Cortex of kidney (tissue), 1 donor: Measurements from ENCODE around the gene TMEM62.
"Not testable (repeated sequence)": the region's sequence is repeated elsewhere in the genome, so short reads cannot be mapped to it uniquely, and the experiment has no call there.

ENCODE experiments used
- DNase-seq: peaks from one replicate; lab custom pipeline; 2025; lab: John Stamatoyannopoulos, UW

TMEM62 gene

DNA sequence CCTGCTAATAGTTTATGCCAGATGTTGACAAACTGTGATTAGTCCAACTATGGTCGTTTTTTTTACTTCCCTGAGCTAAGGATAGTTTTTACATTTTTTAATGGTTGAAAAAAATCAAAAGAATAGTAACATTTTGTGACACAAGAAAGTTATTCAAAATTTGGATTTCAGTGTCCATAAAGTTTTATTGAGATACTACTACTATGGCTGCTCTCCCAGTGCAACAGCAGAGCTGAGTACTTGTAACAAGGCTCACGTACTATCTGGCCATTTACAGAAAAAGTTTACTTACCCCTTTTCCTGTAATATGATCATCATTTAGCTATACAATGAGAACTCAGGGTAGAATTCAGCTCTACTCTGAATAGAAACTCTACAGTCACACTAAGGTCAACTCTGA, 11.5 kb upstream of the TMEM62 start:
- DNase-seq = no peak

DNA sequence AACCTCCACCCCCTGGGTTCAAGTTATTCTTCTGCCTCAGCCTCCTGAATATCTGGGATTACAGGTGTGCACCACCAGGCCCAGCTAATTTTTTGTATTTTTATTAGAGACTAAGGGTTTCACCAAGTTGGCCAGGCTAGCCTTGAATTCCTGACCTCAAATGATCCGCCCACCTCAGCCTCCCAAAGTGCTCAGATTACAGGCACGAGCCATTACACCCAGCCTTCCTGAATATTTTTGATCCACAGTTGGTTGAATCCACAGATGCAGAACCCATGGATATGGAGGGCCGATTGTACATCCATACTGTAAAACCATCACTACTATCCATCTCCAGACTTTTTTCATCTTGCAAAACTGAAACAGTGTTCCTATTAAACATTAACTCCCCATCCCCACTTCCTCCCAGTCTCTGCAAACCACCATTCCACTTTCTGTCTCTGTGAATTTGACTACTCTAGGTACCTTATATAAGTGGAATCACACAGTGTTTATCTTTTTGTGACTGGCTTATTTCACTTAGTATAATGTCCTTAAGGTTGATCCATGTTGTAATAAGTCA, 8.2 kb upstream of the TMEM62 start:
- DNase-seq = no peak

DNA sequence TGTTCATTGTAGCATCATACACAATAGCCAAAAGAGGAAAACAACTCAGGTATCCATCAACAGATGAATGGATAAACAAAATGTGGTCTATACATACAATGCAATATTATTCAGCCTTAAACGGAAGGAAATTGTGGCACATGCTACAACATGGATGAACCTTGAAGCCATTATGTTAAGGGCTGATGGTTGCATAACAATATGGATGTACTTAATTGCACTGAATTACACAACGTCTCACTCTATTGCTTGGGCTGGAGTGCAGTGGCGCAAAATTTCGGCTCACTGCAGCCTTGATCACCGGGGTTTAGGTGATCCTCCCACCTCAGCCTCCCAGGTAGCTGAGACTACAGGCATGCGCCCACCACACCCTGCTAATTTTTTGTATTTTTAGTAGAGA, 7.0 kb upstream of the TMEM62 start:
- no peak for DNase-seq

DNA sequence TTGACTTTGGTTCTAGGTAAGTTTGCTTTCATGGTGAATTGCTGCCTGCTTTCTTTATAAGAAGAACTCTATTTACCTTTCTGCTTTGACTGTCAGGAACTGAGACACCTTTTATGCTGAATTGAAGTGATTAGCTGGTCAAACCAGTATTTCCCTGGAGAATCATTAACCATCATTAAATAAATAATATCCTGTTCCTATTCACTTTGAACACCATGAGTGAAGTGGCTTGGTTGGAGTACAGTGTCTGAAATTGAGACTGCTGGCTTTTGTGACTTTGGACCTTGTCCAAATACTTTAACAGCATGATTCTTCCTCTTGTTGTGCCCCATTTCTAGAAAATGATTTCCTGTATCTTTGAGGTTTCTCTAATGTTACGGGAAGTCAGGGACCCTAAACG, 5.6 kb upstream of the TMEM62 start:
- no peak for DNase-seq

DNA sequence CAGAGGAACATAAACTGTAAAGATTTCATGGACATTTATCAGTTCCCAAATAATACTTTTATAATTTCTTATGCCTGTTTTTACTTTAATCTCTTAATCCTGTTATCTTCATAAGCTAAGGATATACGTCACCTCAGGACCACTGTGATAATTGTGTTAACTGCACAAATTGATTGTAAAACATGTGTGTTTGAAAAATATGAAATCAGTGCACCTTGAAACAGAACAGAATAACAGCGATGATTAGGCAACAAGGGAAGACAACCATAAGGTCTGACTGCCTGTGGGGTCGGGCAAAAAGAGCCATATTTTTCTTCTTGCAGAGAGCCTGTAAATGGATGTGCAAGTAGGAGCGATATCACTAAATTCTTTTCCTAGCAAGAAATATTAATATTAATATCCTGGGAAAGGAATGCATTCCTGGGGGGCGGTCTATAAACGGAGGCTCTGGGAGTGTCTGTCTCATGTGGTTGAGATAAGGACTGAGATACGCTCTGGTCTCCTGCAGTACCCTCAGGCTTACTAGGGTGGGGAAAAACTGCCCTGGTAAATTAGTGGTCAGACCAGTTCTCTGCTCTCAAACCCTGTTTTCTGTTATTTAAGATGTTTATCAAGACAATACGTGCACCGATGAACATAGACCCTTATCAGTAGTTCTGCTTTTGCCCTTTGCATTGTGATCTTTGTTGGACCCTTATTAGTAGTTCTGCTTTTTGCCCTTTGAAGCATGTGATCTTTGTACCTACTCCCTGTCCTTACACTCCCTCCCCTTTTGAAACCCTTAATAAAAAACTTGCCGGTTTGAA, 5.0 kb upstream of the TMEM62 start:
- not testable (repeated sequence) for DNase-seq

DNA sequence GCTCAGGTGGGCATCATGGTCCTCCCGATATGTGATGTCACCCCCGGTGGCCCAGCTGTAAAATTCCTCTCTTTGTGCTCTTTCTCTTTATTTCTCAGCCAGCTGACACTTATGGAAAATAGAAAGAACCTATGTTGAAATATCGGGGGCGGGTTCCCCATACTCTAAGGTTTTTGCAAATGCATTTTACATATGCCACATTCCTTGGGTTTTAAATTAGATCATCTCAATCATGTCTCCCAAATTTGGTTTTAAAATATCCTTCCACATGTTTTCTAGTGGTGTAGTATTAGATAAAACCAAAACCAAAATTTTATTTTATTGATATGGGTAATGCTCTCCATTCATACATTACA, 4.4 kb upstream of the TMEM62 start:
- no peak for DNase-seq

DNA sequence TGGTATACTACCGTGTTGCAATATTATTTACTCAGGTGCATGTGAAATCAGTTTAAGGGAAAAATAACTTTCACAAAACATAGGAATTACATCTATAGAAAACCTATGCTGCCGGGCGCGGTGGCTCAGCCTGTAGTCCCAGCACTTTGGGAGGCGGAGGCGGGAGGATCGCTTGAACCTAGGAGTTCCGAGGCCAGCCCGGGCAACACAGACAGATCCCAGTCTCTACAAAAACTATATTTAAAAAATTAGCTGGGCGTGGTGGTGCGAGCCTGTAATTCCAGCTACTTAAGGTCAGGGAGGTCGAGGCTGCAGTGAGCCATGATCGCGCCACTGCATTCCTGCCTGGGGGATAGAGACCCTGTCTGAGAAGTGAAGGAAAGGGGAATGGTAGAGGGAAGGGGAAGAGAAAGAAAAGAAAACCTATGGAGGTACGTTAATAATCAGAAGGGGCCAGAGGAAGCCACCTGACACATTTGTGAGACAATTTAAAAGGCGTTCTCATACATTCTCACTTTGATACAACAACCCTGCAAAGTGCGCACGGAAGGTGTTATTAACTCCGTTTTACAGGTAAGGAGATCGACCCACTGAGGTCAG, 456 bp upstream of the TMEM62 start:
- no peak for DNase-seq

DNA sequence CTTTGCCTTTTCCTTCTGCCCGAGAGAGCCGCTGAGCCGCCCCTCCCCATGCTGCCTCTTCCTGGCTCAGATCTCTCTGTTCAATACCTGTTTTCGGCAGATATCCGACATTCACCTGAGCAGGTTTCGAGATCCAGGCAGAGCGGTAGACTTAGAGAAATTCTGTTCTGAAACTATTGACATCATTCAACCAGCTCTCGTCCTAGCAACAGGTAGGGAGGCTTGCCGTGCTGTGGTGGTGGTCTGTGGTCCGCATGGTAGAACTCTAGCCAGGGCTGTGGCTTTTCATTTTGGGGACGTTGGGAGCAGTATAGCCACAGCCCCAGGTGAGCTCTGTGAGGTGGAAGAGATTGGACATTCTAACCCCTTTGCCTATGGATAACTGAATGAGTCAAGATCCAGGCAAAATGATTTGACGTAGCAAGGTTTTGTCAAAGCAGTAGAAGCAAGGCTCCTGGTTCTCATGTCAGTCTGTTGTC, 810 bp downstream of the TMEM62 start:
- no peak for DNase-seq

DNA sequence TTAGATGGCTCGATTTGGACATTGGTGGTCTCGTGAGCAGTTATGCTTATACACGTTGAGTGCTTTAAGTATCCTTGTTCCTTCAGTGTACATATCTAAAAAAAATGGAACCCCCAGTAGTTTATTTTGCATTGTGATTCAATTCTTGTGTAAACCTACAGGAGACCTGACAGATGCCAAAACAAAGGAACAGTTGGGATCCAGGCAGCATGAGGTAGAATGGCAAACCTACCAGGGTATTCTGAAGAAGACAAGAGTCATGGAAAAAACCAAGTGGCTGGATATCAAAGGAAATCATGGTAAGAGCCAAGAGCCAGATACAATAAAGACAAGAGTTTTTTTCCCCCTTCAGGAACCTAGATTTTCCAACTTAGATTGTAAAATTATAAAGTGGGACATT, 2.0 kb downstream of the TMEM62 start:
- DNase-seq = no peak

DNA sequence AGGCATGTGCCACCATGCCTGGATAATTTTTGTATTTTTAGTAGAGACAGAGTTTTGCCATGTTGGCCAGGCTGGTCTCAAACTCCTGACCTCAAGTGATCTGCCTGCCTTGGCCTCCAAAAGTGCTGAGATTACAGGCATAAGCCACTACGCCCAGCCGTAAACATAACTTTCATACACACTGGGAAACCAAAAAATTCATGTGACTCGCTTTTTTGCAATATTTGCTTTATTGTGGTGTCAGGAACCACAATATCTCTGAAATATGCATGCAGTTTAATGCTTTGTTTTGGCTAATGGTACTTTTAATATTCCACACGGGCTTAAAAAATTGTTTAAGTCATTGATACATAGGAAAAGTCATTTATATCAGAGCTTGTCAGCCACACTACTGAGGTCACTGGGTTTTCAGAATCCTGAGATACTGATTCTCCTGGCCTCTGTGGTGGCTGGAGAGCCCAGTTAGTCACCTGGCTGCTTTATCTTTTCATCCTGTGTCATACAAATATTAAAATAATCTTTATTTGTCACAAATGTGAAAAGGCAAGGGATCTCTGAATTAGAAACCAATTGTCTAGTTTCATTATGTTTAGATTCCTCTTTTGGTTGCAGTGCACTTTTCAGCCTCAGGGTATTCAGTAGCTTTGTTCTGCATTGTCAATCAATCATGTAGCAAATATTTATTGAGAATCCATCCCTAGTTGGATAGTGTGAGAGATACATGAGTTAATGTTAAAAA, 10.0 kb downstream of the TMEM62 start:
- DNase-seq = no peak

DNA sequence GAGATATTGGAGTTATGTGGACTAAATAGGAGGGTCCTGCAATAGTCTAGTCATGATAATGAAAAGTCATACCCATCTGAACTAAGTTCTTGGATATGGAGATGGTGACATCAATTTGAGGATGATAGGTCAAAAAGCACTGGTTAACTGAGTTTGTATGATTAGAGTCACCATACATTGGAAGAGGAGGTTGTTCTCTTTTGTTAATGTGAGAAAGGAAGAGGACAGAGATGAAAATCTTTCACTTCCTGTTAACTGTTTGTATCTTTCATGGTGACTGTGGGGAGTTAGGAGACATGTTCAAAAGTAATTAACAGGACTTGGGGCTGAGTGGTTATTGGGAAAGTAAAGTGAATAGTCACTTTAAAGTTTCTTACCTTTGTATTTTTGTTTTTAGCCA, 11.1 kb downstream of the TMEM62 start:
- DNase-seq = no peak

DNA sequence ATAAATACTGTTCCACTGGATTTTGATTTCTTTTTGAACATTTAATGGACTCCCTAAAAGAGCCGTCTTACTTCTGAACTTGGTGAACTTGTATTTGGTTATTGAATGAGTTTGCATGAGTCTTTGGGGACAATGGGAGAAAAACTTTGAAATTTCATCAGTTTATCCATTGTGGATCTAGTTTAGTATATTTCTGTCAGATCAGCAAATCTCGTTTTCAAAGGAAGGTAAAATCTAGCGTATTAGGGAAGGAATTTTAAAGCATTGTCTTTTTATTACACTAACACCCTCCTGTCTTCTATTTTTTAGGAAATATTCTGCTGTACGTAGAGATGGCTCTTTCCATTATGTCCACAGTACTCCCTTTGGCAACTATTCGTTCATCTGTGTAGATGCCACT, 12.8 kb downstream of the TMEM62 start:
- DNase-seq = no peak

DNA sequence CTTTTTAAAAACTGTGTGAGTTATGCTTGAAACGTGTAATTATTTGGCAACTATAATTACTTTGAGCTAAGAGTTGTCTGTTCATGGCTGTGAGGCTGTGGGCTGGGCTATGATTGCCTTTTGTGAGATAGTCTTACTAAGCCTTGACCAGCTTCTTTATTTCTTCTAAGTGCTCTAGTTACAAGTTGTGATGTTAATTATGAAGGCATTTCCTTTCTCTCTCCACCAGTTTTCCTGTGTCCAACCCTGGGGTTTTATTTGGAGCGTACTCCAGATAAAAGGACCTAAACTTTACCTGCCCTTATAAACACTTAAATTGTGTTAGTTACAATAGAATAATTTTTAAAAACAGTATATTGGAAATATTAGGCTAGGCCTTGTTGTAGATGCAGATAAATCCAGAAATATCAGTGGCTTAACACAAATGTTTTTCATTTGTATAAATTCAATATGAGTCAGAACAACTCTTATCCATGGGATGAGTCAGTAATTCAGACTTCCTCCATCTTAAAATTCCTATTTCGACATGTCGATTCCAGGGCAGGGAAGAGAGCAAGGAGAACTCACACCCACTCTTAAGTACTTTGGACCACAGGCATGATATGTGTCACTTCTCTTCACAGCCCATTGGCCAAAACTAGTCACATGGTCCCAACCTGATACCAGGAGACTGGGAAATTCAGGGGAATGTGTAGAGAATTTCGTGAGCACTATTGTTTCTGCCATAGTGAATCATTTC, 17.0 kb downstream of the TMEM62 start:
- DNase-seq = no peak

DNA sequence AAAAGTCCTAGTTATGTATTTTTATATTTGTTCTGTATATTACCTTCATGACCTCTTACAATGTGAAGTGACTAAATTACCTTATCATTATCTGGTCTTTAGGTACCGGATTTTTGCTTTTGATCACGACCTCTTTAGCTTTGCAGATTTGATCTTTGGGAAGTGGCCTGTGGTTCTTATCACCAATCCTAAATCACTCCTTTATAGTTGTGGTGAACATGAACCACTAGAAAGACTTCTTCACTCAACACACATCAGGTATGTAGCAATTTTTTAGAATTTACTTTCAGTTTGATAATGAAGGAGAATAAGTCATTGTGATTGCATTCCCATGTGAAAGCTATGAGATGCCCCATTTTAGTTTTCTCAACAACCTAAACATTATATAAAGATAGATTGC, 18.3 kb downstream of the TMEM62 start:
- no peak for DNase-seq

DNA sequence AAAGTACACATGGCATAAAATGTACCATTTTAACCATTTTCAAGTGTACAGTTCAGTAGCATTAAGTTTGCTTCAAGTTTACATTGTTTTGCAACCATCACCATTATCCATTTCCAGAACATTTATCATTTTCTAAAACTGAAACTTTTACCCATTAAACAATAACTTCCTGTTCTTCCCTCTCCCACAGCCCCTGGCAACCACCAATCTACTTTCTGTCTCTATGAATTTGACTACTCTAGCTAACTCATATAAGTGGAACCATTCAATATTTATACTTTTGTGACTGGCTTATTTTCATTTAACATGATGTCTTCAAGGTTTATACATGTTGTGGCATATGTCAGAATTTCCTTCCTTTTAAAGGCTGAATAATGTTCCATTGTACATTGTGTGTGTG, 19.9 kb downstream of the TMEM62 start:
- DNase-seq = no peak

DNA sequence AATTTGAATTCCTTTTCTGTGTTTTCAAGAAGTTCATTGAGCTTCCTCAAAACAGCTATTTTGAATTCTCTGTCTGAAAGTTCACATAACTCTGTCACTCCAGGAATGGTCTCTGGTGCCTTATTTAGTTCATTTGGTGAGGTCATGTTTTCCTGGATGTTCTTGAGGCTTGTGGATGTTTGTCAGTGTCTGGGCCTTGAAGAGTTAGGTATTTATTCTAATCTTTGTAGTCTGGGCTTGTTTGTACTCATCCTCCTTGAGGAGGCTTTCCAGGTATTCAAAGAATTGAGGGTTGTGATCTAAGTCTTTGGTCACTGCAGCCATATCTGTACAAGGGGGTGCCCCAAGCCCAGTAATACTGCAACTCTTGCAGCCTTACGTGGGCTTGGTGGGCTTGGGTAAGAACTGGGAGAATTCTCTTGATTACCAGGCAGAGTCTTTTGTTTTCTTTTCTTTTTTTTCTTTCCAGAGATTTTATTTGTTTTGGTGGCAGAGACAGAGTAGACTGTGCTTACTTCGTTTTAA, 32.5 kb downstream of the TMEM62 start:
- DNase-seq = no peak

DNA sequence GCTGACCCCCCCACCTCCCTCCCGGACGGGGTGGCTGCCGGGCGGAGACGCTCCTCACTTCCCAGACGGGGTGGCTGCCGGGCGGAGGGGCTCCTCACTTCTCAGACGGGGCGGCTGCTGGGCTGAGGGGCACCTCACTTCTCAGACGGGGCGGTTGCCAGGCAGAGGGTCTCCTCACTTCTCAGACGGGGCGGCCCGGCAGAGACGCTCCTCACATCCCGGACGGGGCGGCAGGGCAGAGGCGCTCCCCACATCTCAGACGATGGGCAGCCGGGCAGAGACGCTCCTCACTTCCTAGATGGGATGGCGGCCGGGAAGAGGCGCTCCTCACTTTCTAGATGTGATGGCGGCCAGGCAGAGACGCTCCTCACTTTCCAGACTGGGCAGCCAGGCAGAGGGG, 33.9 kb downstream of the TMEM62 start:
- not testable (repeated sequence) for DNase-seq

DNA sequence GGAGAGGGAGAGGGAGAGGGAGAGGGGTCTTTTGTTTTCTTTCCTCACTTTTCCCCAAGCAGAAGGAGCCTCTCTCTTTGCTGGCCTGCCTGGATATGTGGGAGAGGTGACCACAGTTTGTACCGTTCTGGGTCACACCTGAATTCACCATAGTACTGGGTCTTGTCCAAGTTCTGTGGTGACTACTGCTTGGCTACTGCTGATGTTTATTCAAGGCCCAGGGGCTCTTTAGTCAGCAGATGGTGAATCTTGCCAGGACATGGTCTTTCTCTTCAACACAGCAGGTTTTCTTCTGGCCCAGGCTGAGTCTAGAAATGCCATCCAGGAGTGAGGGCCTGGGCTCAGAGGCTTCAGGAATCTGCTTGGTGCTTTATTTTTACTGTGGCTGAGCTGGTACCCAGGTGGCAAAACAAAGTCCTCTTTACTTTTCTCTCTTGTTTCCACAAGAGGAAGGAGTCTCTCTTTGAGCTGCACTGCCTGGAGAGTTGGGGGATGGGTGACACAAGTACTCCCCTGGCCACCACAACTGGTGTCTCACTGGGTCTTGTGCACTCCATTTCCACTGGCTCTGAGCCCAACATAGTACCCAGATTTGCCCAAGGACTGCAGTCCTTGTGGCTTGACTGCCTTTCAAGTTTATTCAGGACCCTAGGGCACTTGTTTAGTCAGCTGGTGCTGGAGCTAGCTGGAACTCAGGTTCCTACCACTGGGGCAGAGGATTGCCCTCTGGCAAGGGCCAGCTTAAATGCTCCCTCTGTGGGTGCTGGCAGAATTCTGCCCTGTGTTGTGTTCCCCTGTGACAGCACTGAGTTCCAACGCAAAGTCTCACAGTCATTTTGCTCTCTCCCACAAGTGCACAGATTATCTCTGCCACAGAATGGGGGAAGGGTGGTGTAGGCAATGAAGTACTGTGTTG, 35.1 kb downstream of the TMEM62 start:
- no peak for DNase-seq

DNA sequence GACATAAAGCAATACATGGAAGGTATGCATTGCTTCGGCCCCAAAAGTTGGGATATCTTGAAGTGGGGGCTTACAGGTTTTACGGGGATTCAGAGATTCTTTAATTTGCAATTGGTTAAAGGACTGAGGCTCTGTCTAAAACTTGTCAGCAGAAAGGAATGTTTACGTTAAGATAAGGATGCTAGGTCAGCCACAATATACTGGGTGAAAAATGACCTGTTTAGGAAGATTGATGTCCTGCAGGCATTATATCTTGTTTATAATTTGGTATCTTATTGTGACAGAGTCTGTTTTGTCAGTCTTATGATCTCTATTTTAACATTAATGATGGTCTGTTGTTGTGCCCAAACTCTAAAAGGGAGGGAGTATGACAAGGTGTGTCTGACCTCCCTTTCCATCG, 36.5 kb downstream of the TMEM62 start:
- DNase-seq = no peak

DNA sequence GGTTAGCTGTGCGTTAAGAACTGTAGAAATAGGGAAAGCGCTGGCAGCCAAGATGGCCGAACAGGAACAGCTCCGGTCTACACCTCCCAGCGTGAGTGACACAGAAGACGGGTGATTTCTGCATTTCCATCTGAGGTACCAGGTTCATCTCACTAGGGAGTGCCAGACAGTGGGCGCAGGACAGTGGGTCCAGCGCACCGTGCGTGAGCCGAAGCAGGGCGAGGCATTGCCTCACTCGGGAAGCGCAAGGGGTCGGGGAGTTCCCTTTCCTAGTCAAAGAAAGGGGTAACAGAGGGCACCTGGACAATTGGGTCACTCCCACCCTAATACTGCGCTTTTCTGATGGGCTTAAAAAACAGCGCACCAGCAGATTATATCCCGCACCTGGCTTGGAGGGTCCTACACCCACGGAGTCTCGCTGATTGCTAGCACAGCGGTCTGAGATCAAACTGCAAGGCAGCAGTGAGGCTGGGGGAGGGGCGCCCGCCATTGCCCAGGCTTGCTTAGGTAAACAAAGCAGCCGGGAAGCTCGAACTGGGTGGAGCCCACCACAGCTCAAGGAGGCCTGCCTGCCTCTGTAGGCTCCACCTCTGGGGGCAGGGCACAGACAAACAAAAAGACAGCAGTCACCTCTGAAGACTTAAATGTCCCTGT, 42.4 kb downstream of the TMEM62 start:
- DNase-seq = not testable (repeated sequence)
